ENCODE measurements around the gene PGF.

DNA sequence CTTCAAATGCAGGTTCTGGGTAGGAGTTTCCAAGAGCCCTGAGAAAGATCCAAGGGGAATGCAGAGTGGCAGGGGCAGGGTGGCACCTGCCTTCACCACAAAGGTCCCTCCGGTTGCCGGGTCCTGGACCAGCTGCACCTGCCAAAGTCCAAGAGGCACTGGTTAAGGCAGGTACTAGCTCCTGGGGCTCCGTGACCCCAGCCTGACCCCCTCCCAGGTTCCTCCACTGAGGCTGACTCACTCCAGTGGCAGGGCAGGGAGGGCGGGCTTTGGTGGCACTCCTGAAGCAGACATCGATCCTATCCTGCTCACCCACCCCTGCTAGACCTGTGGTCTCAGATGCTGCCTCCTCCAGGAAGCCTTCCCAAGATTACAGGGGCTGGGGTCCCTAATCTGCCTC, 43.7 kb downstream of the PGF start:
- TF ChIP-seq LEF1 (IDR thresholded peaks at IDR 0.05; ENCODE audit: borderline replicate concordance), result no peak
- TF ChIP-seq ARNT (IDR thresholded peaks at IDR 0.05), result no peak
- TF ChIP-seq TARDBP (IDR thresholded peaks at IDR 0.05), result no peak
- TF ChIP-seq BHLHE40 (IDR thresholded peaks at IDR 0.05; ENCODE audit: borderline replicate concordance), result no peak
- no peak for TF ChIP-seq SP1 (IDR thresholded peaks at IDR 0.05)
- no peak for TF ChIP-seq SUZ12 (IDR thresholded peaks at IDR 0.05)
- no peak for TF ChIP-seq ELF4 (IDR thresholded peaks at IDR 0.05)
